OCI-LY7 (cell line): Measurements from ENCODE around the gene DTYMK. TPM values are rescaled to one million over a fixed set of nuclear protein-coding genes. Genes with fewer than 3 reads are reported as not detected.

Experiments
- BruUV-seq: library from RNA; stranded (reverse); fragments of 400-500 nt; replicated peaks from 2 replicates; lab custom pipeline; 2021; lab: Mats Ljungman, UMichigan
- CTCF ChIA-PET: fragments of 300-600 bp; sonication (Branson Sonifier 250); formaldehyde crosslinking; loops from one replicate; lab custom pipeline; 2022; ENCODE audit warnings: antibody characterized with exemption; ENCODE audit not compliant: unreplicated experiment; lab: Charles Lee
- POLR2A ChIA-PET: fragments of 300-600 bp; sonication (Branson Sonifier 250); formaldehyde crosslinking; loops from one replicate; lab custom pipeline; 2022; ENCODE audit warnings: antibody characterized with exemption; lab: Charles Lee
- DNase-seq: peaks from one replicate; pipeline ENCODE4 v3.0.0-alpha.2; 2015; ENCODE audit warnings: low spot score
- H2AFZ ChIP-seq: fragments of 200-600 bp; sonication (generic), shearing (Covaris generic); 2 replicates; pipeline ENCODE4 v1.6.1; 2014; ENCODE audit warnings: mild to moderate bottlenecking, antibody characterized with exemption, low read length, moderate library complexity
- H3K27ac ChIP-seq: fragments of 200-600 bp; sonication (generic); 2 replicates; pipeline ENCODE4 v1.5.1; 2014; ENCODE audit warnings: mixed run types, low read depth, mild to moderate bottlenecking, moderate library complexity, low read length, inconsistent platforms; ENCODE audit not compliant: poor library complexity, severe bottlenecking
- H3K36me3 ChIP-seq: fragments of 200-600 bp; sonication (generic); 2 replicates; pipeline ENCODE4 v1.6.1; 2014; ENCODE audit warnings: mild to moderate bottlenecking, antibody characterized with exemption, low read length, moderate library complexity, mixed read lengths; ENCODE audit not compliant: insufficient read depth
- H3K4me1 ChIP-seq: fragments of 200-600 bp; sonication (generic); 2 replicates; pipeline ENCODE4 v1.5.1; 2014; ENCODE audit warnings: mild to moderate bottlenecking, low read length; ENCODE audit not compliant: insufficient read depth, poor library complexity, severe bottlenecking
- H3K4me2 ChIP-seq: fragments of 200-600 bp; sonication (generic); 2 replicates; pipeline ENCODE4 v1.6.1; 2014; ENCODE audit warnings: mild to moderate bottlenecking, low read length
- H3K4me3 ChIP-seq: fragments of 200-600 bp; sonication (generic); 2 replicates; pipeline ENCODE4 v1.5.1; 2014; ENCODE audit warnings: mild to moderate bottlenecking, low read depth, low read length; ENCODE audit not compliant: poor library complexity, severe bottlenecking
- H3K79me2 ChIP-seq: fragments of 200-600 bp; sonication (generic); 2 replicates; pipeline ENCODE4 v1.6.1; 2016; ENCODE audit warnings: low read depth, mild to moderate bottlenecking, low read length, moderate library complexity, mixed read lengths; ENCODE audit not compliant: insufficient read depth
- H3K9me2 ChIP-seq: fragments of 200-600 bp; sonication (generic); 2 replicates; pipeline ENCODE4 v1.6.1; 2016; ENCODE audit warnings: mild to moderate bottlenecking, low read length, mixed read lengths; ENCODE audit not compliant: insufficient read depth
- H3K9me3 ChIP-seq: fragments of 200-600 bp; sonication (generic); 2 replicates; pipeline ENCODE4 v1.6.1; 2014; ENCODE audit warnings: mild to moderate bottlenecking, mixed run types, low read length, mixed read lengths
- H4K20me1 ChIP-seq: fragments of 200-600 bp; sonication (generic); 2 replicates; pipeline ENCODE4 v1.6.1; 2014; ENCODE audit warnings: mild to moderate bottlenecking, antibody characterized with exemption, low read length, moderate library complexity, mixed read lengths; ENCODE audit not compliant: insufficient read depth
- CTCF ChIP-seq: fragments of 200-600 bp; sonication (generic); conservative IDR thresholded peaks from 2 replicates; pipeline ENCODE4 v1.5.1; 2014; ENCODE audit warnings: mild to moderate bottlenecking, antibody characterized with exemption, low read length, moderate library complexity, mixed read lengths
- EZH2phosphoT487 ChIP-seq: fragments of 200-600 bp; sonication (generic); IDR thresholded peaks from 2 replicates; pipeline ENCODE4 v1.6.1; 2018; ENCODE audit warnings: low read depth, borderline replicate concordance, mild to moderate bottlenecking, mixed run types, antibody characterized with exemption, low read length, moderate library complexity, mixed read lengths
- intact Hi-C: fragments of 100-400 bp; cut with micrococcal nuclease; formaldehyde crosslinking; loops from one replicate; pipeline ENCODE4 v1.10.0; 2022; ENCODE audit not compliant: unreplicated experiment
- total RNA-seq, 2 experiments: library from RNA; depleted of rRNA in 1 of 2; stranded (reverse); fragments of >200 nt in 1 of 2; shearing (Covaris generic) in 1 of 2; gene quantifications; 2 replicates each; pipeline ENCODE4 v1.2.3, GENCODE V29; 2014 to 2022

DTYMK gene
- total RNA-seq, 2 experiments from 2014 or later: 118 to 129 TPM

- POLR2A ChIA-PET: no interaction called here
- no peaks in the 10 kb centered on the region for H4K20me1 ChIP-seq
- CTCF ChIA-PET: no interaction called here
- peaks cover 8% of the 10 kb centered on the region for H3K4me1 ChIP-seq
- H3K27ac ChIP-seq: no peak overlapping the region
- peaks cover 19% of the 10 kb centered on the region for H3K36me3 ChIP-seq
- no peak for TF ChIP-seq CTCF
- TF ChIP-seq EZH2phosphoT487: no peak
- no TSS peak for BruUV-seq
- no peak overlapping the region for H3K4me2 ChIP-seq
- H3K9me3 ChIP-seq: 0 out of 2 replicates have a peak, but pooled peaks cover 3% of the 10 kb centered on the region
- H3K9me2 ChIP-seq: no peaks in the 10 kb centered on the region
- no peaks in the 10 kb centered on the region for H3K79me2 ChIP-seq
- no peak overlapping the region for H3K4me3 ChIP-seq
- intact Hi-C loops: no loop called here
- no peak for DNase-seq
- H2AFZ ChIP-seq: no peak overlapping the region
These were observed 41.4 kb upstream of the DTYMK start for GRCh38 chr2:241728000-241728399.

GRCh38 chr2:241726459-241726858, 39.8 kb upstream of the DTYMK start:
- Histone ChIP-seq H3K36me3 (peaks cover 34% of the 10 kb centered on the region), H3K79me2 (no peaks in the 10 kb centered on the region), H3K27ac (no peak overlapping the region), H2AFZ (no peak overlapping the region), H3K4me3 (no peak overlapping the region), H3K4me2 (no peak overlapping the region), H3K9me2 (no peaks in the 10 kb centered on the region), H3K9me3 (peaks cover 11% of the 10 kb centered on the region; the same call in 1 of the 2 replicates), H4K20me1 (no peaks in the 10 kb centered on the region), H3K4me1 (no peaks in the 10 kb centered on the region)
- intact Hi-C loops: no loop called here
- no TSS peak for BruUV-seq
- POLR2A ChIA-PET: no interaction called here
- DNase-seq: no peak
- CTCF ChIA-PET: no interaction called here
- TF ChIP-seq CTCF: no peak
- no peak for TF ChIP-seq EZH2phosphoT487

GRCh38 chr2:241724975-241725870, 38.6 kb upstream of the DTYMK start:
- no peak for DNase-seq
- no peaks in the 10 kb centered on the region for H3K9me2 ChIP-seq
- ChIA-PET POLR2A (no interaction called here), CTCF (interaction anchor here (0.5 kb wide), 1 partner anchor 150 kb away, joined by 3 read pairs; no protein-coding TSS in a partner anchor)
- no peak overlapping the region for H3K27ac ChIP-seq
- H3K4me2 ChIP-seq: no peak overlapping the region
- intact Hi-C loops: no loop called here
- no TSS peak for BruUV-seq
- H2AFZ ChIP-seq: no peak overlapping the region
- TF ChIP-seq EZH2phosphoT487: no peak
- TF ChIP-seq CTCF: no peak
- H3K4me1 ChIP-seq: no peaks in the 10 kb centered on the region
- H3K4me3 ChIP-seq: no peak overlapping the region
- H4K20me1 ChIP-seq: no peaks in the 10 kb centered on the region
- H3K79me2 ChIP-seq: no peaks in the 10 kb centered on the region
- peaks cover 11% of the 10 kb centered on the region; the same call in 1 of the 2 replicates for H3K9me3 ChIP-seq
- peaks cover 46% of the 10 kb centered on the region for H3K36me3 ChIP-seq
